H9 (cell line): ENCODE data around the gene CLEC16A. TPM values are rescaled to one million over a fixed set of nuclear protein-coding genes. Genes with fewer than 3 reads are reported as not detected.

Experiments used
- DNase-seq: peaks from one replicate; pipeline ENCODE4 v3.0.0-alpha.2; 2017
- H2AFZ ChIP-seq: one replicate; pipeline ENCODE4 v1.6.1; 2013; ENCODE audit warnings: mild to moderate bottlenecking, low read length, control low read depth, moderate library complexity
- H2AK5ac ChIP-seq: 2 replicates; pipeline ENCODE4 v1.6.1; 2013; ENCODE audit warnings: low read length, control low read depth, mixed read lengths; ENCODE audit not compliant: insufficient read length
- H2BK120ac ChIP-seq: one replicate; pipeline ENCODE4 v1.6.1; 2013; ENCODE audit warnings: low read depth, mild to moderate bottlenecking, low read length, control low read depth, inconsistent platforms; ENCODE audit not compliant: poor library complexity, severe bottlenecking
- H2BK12ac ChIP-seq: 2 replicates; pipeline ENCODE4 v1.6.1; 2013; ENCODE audit warnings: low read length, control low read depth, mixed read lengths, low read depth; ENCODE audit not compliant: insufficient read length
- H2BK15ac ChIP-seq: 2 replicates; pipeline ENCODE4 v1.6.1; 2013; ENCODE audit warnings: low read depth, low read length, control low read depth
- H2BK20ac ChIP-seq: one replicate; pipeline ENCODE4 v1.6.1; 2013; ENCODE audit warnings: low read depth, mild to moderate bottlenecking, low read length, control low read depth, inconsistent platforms; ENCODE audit not compliant: poor library complexity, severe bottlenecking
- H2BK5ac ChIP-seq: 2 replicates; pipeline ENCODE4 v1.6.1; 2013; ENCODE audit warnings: low read length, control low read depth, mixed read lengths; ENCODE audit not compliant: insufficient read length
- H3K14ac ChIP-seq: 2 replicates; pipeline ENCODE4 v1.6.1; 2013; ENCODE audit warnings: low read length, control low read depth; ENCODE audit not compliant: insufficient read depth
- H3K18ac ChIP-seq: 2 replicates; pipeline ENCODE4 v1.6.1; 2013; ENCODE audit warnings: low read depth, mild to moderate bottlenecking, mixed read lengths, low read length, control low read depth; ENCODE audit not compliant: insufficient read length
- H3K23ac ChIP-seq: 2 replicates; pipeline ENCODE4 v1.6.1; 2013; ENCODE audit warnings: low read length, control low read depth, mixed read lengths, low read depth; ENCODE audit not compliant: insufficient read length
- H3K23me2 ChIP-seq: 2 replicates; pipeline ENCODE4 v1.6.1; 2013; ENCODE audit warnings: low read depth, mild to moderate bottlenecking, mixed read lengths, low read length, control low read depth; ENCODE audit not compliant: insufficient read length, poor library complexity, severe bottlenecking
- H3K27ac ChIP-seq: 2 replicates; pipeline ENCODE4 v1.5.1; 2013; ENCODE audit warnings: low read length, control low read depth, mixed read lengths, low read depth; ENCODE audit not compliant: insufficient read length
- H3K27me3 ChIP-seq: 2 replicates; pipeline ENCODE4 v1.6.1; 2013; ENCODE audit warnings: low read length, control low read depth, inconsistent platforms; ENCODE audit not compliant: insufficient read depth
- H3K4ac ChIP-seq: 2 replicates; pipeline ENCODE4 v1.6.1; 2013; ENCODE audit warnings: low read depth, mild to moderate bottlenecking, control low read depth, inconsistent platforms, low read length, moderate library complexity
- H3K4me1 ChIP-seq: 2 replicates; pipeline ENCODE4 v1.6.1; 2013; ENCODE audit warnings: low read length, control low read depth, inconsistent platforms; ENCODE audit not compliant: insufficient read depth
- H3K4me2 ChIP-seq: 2 replicates; pipeline ENCODE4 v1.6.1; 2013; ENCODE audit warnings: low read length, control low read depth, mixed read lengths; ENCODE audit not compliant: insufficient read length, insufficient read depth
- H3K56ac ChIP-seq: 2 replicates; pipeline ENCODE4 v1.6.1; 2013; ENCODE audit warnings: low read depth, mild to moderate bottlenecking, mixed read lengths, low read length, control low read depth; ENCODE audit not compliant: insufficient read length
- H3K79me1 ChIP-seq: 2 replicates; pipeline ENCODE4 v1.6.1; 2013; ENCODE audit warnings: low read depth, mild to moderate bottlenecking, moderate library complexity, low read length, control low read depth, inconsistent platforms; ENCODE audit not compliant: insufficient read depth, poor library complexity, severe bottlenecking
- H3K79me2 ChIP-seq: 2 replicates; pipeline ENCODE4 v1.6.1; 2013; ENCODE audit warnings: low read length, control low read depth, inconsistent platforms; ENCODE audit not compliant: insufficient read depth
- H3K9ac ChIP-seq: 2 replicates; pipeline ENCODE4 v1.6.1; 2013; ENCODE audit warnings: low read length, control low read depth, mixed read lengths; ENCODE audit not compliant: insufficient read length; ENCODE audit errors: extremely low read depth
- H3K9me3 ChIP-seq: one replicate; pipeline ENCODE4 v1.6.1; 2013; ENCODE audit warnings: low read depth, low read length, inconsistent platforms; ENCODE audit not compliant: control insufficient read depth
- H3T11ph ChIP-seq: one replicate; pipeline ENCODE4 v1.6.1; 2013; ENCODE audit warnings: mild to moderate bottlenecking, low read length, control low read depth, inconsistent platforms
- H4K20me1 ChIP-seq: one replicate; pipeline ENCODE4 v1.6.1; 2013; ENCODE audit not compliant: control insufficient read depth, insufficient read length, insufficient read depth
- H4K5ac ChIP-seq: 2 replicates; pipeline ENCODE4 v1.6.1; 2013; ENCODE audit warnings: low read depth, mild to moderate bottlenecking, mixed read lengths, low read length, control low read depth; ENCODE audit not compliant: insufficient read length
- H4K8ac ChIP-seq: replicated peaks from 2 replicates; pipeline ENCODE4 v1.6.1; 2013; ENCODE audit warnings: low read length, control low read depth, mixed read lengths, low read depth; ENCODE audit not compliant: insufficient read length
- H4K91ac ChIP-seq: 2 replicates; pipeline ENCODE4 v1.6.1; 2013; ENCODE audit warnings: low read depth, mild to moderate bottlenecking, moderate library complexity, mixed read lengths, low read length, control low read depth; ENCODE audit not compliant: insufficient read length
- H3K27ac Mint-ChIP-seq, 3 experiments: 2 replicates in 2 of 3; 3 replicates in 1 of 3; pipeline ENCODE4 v1.8.0; 2020 to 2021; ENCODE audit warnings: mixed read lengths in 3 of 3, mild to moderate bottlenecking in 1 of 3, moderate library complexity in 1 of 3
- H3K27me3 Mint-ChIP-seq: 2 replicates; pipeline ENCODE4 v1.8.0; 2021; ENCODE audit warnings: low read depth, mild to moderate bottlenecking, moderate library complexity, mixed read lengths
- H3K36me3 Mint-ChIP-seq, 3 experiments: 2 replicates in 2 of 3; 3 replicates in 1 of 3; pipeline ENCODE4 v1.8.0; 2020 to 2021; ENCODE audit warnings: low read depth in 3 of 3, mixed read lengths in 3 of 3; ENCODE audit not compliant: insufficient read depth in 1 of 3
- H3K4me1 Mint-ChIP-seq, 2 experiments: 2 replicates each; pipeline ENCODE4 v1.8.0; 2020; ENCODE audit warnings: mixed read lengths in 2 of 2
- H3K4me3 Mint-ChIP-seq, 2 experiments: 2 replicates in 1 of 2; 3 replicates in 1 of 2; pipeline ENCODE4 v1.8.0; 2020 to 2021; ENCODE audit warnings: mild to moderate bottlenecking in 2 of 2, mixed read lengths in 2 of 2, moderate library complexity in 1 of 2
- H3K9me3 Mint-ChIP-seq, 2 experiments: 2 replicates in 1 of 2; 3 replicates in 1 of 2; pipeline ENCODE4 v1.8.0; 2020; ENCODE audit warnings: mild to moderate bottlenecking in 2 of 2, mixed read lengths in 2 of 2, moderate library complexity in 1 of 2
- WGBS: extraction: QIAGEN DNeasy Blood & Tissue Kit; methylation state at CpG from one replicate; pipeline ENCODE4 v1.1.7; 2013; ENCODE audit warnings: missing lambda C conversion rate, low lambda C conversion rate, mixed read lengths; ENCODE audit not compliant: insufficient read length; ENCODE audit errors: extremely low coverage; 5-methylcytosine and 5-hydroxymethylcytosine counted together
- total RNA-seq: library from RNA; stranded (reverse); gene quantifications from 2 replicates; pipeline ENCODE4 v1.2.1, GENCODE V29; 2021
- TF ChIP-seq, protein P1 (sequence below): fragments of 200-600 bp; sonication (generic); conservative IDR thresholded peaks from 3 replicates; pipeline ENCODE4 v1.8.0; 2021; ENCODE audit warnings: antibody characterized with exemption, mild to moderate bottlenecking

CLEC16A gene
- total RNA-seq, 1 experiment from 2014 or later, result 15.2 TPM

DNA sequence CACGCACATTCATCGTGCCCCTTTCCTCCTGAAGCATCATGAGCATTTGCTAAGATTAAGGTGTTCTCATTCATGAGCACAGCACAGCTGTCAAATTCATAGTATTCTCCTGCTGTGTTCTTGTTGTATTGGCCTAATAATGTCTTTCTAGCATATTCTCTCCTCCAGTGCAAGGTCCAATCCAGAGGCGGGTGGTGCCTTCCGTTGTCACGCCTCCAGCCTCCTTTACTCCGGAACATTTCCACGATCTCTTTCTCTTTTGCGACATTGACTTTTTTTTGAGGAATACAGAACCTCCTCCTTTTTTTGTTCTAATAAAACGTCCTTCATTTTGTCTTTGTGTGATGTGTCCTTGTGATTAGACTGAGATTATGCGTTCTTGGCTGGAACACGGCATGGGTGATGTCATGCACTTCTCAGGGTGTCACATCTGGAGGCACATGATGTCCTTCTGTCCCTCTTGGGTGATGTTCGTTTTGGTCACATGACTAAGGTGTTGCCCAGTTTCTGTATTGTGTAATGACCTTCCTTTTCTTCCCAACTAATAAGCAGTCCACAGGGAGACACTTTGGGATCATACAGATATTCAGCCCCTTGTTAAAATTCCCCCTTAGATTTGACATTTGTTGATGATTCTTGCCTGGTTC lies 66.3 kb downstream of the CLEC16A start:
- no peak overlapping the region for H3K4me2 ChIP-seq
- no peak overlapping the region for H3K4ac ChIP-seq
- no peak overlapping the region for H4K91ac ChIP-seq
- no peaks in the 10 kb centered on the region for H3K79me2 ChIP-seq
- H2AK5ac ChIP-seq, result no peak overlapping the region
- H3T11ph ChIP-seq, result no peak overlapping the region
- H3K56ac ChIP-seq, result no peak overlapping the region
- H2BK120ac ChIP-seq, result no peak overlapping the region
- H3K9me3 ChIP-seq, result no peaks in the 10 kb centered on the region
- no peak overlapping the region for H2BK12ac ChIP-seq
- DNase-seq, result no peak
- no peak overlapping the region for H3K18ac ChIP-seq
- H3K27ac ChIP-seq, result no peak overlapping the region
- no peak overlapping the region for H2BK20ac ChIP-seq
- no peak overlapping the region for H2BK15ac ChIP-seq
- Mint-ChIP-seq H3K36me3 (peaks cover 4 to 13% (median 11%) of the 10 kb centered on the region in 3 experiments; a peak in 5 of 7 replicates), H3K4me3 (no peak overlapping the region), H3K4me1 (peaks cover 5 to 7% of the 10 kb centered on the region in 2 experiments), H3K27ac (no peak overlapping the region), H3K9me3 (peaks cover 0 to 2% of the 10 kb centered on the region in 2 experiments; a peak in 2 of 5 replicates), H3K27me3 (no peaks in the 10 kb centered on the region)
- no peak overlapping the region for H3K9ac ChIP-seq
- H3K23ac ChIP-seq, result no peak overlapping the region
- no peaks in the 10 kb centered on the region for H3K4me1 ChIP-seq
- no peak overlapping the region for H2AFZ ChIP-seq
- TF ChIP-seq, protein P1, sequence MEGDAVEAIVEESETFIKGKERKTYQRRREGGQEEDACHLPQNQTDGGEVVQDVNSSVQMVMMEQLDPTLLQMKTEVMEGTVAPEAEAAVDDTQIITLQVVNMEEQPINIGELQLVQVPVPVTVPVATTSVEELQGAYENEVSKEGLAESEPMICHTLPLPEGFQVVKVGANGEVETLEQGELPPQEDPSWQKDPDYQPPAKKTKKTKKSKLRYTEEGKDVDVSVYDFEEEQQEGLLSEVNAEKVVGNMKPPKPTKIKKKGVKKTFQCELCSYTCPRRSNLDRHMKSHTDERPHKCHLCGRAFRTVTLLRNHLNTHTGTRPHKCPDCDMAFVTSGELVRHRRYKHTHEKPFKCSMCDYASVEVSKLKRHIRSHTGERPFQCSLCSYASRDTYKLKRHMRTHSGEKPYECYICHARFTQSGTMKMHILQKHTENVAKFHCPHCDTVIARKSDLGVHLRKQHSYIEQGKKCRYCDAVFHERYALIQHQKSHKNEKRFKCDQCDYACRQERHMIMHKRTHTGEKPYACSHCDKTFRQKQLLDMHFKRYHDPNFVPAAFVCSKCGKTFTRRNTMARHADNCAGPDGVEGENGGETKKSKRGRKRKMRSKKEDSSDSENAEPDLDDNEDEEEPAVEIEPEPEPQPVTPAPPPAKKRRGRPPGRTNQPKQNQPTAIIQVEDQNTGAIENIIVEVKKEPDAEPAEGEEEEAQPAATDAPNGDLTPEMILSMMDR, result no peak
- no peaks in the 10 kb centered on the region for H3K23me2 ChIP-seq
- no peaks in the 10 kb centered on the region for H3K79me1 ChIP-seq
- H4K8ac ChIP-seq, result no peak overlapping the region
- no peak overlapping the region for H4K5ac ChIP-seq
- no peak overlapping the region for H2BK5ac ChIP-seq
- no peaks in the 10 kb centered on the region for H3K27me3 ChIP-seq
- no CpG with 5 or more reads among the region's 12 CpGs for WGBS
- H4K20me1 ChIP-seq, result no peaks in the 10 kb centered on the region
- no peak overlapping the region for H3K14ac ChIP-seq
